ENCODE results near the gene PIBF1. TPM values are rescaled to one million over a fixed set of nuclear protein-coding genes. Genes with fewer than 3 reads are reported as not detected.

PIBF1 gene
- total and polyA plus RNA-seq, 10 of the 15 experiments (the other 5 are each of a cell fraction or from before 2014, with no cell fraction given) = 6.4 to 24.5 (median 11.1) TPM

DNA sequence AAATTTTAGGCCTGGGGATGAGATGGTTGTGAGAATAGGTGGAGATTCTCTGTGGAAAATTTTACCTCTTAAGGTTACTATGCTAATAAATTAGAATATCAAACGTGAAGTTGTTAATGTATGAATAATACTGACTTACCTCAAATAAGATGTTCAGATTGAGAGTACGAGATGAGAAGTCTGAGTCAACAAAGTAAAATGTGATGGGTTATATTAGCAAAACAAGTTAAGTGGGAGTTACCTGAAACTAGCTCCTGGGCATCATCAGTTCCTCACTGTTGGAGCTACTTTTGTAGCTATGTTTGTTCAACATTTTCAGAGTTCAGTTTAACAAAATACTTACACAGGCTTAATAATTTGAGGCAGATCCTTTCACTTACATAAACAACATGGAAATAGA is 108.6 kb downstream of the PIBF1 start:
- BruUV-seq (replicated peaks) = no TSS peak
- in situ Hi-C loops (cut with MboI) = no loop called here
- FAIRE-seq = no peak

DNA sequence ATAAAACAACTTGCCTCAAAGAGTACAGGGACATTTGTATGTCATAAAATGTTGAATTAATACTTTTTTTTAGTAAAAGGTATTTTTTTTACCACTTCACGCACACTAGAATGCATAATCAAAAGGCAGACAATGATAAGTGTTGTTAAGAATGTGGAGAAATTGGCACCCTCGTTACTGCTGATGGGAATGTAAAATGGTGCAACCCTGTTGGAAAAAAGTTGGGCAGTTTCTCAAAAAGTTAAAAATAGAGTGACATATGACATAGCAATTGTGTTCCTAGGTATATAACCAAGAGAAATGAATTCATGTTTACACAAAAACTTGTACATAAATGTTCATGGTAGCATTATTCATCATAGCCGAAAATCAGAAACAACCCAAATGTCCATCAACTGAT is 109.5 kb downstream of the PIBF1 start:
- ChIA-PET CTCF (interaction anchor here (0.6 kb wide), 1 partner anchor 11 kb away, joined by 3 read pairs; no protein-coding TSS in a partner anchor), POLR2A (no interaction called here), SMC1A (ENCODE audit: uncharacterized antibody, unreplicated experiment) (no interaction called here), RAD21 (ENCODE audit: unreplicated experiment) (interaction anchor here (1.1 kb wide), 1 partner anchor 12 kb away, joined by 3 read pairs; no protein-coding TSS in a partner anchor)
- Histone ChIP-seq H3K27me3 (replicated peaks in 1 of 2; ENCODE audit: control insufficient read depth in 2 of 2, insufficient read depth in 2 of 2, low read length in 1 of 2) (no peaks in the 10 kb centered on the region), H3K4me1 (ENCODE audit: control insufficient read depth, insufficient read depth, low read length) (no peaks in the 10 kb centered on the region), H4K20me1 (ENCODE audit: control insufficient read depth, insufficient read depth) (no peaks in the 10 kb centered on the region), H2AFZ (ENCODE audit: control insufficient read depth, low read depth, low read length) (no peak overlapping the region), H3K4me2 (ENCODE audit: control insufficient read depth, insufficient read depth) (no peak overlapping the region), H3K9ac (ENCODE audit: control insufficient read depth, insufficient read depth, low read length) (no peak overlapping the region), H3K4me3 (no peak overlapping the region), H3K36me3 (ENCODE audit: control insufficient read depth in 2 of 2, insufficient read depth in 2 of 2, low read length in 1 of 2) (peaks cover 0 to 2% of the 10 kb centered on the region in 2 experiments; a peak in 1 of 4 replicates), H3K27ac (ENCODE audit: control insufficient read depth, insufficient read depth) (no peak overlapping the region), H3K79me2 (ENCODE audit: control insufficient read depth, insufficient read depth, low read length) (no peaks in the 10 kb centered on the region), H3K9me3 (replicated peaks; ENCODE audit: control insufficient read depth, insufficient read depth, low read length) (peaks cover 5% of the 10 kb centered on the region; the same call in 2 of the 3 replicates)
- no TSS peak for BruUV-seq (replicated peaks)
- in situ Hi-C loops (cut with MboI) = no loop called here
- no peak for FAIRE-seq
- DNase-seq (ENCODE audit: low read depth, low spot score) = no peak
- intact Hi-C loops (cut with micrococcal nuclease; ENCODE audit: unreplicated experiment) = no loop called here
- TF ChIP-seq SUZ12 (IDR thresholded peaks at IDR 0.05; ENCODE audit: unreplicated experiment) (no peak), HDAC6 (IDR thresholded peaks at IDR 0.05; ENCODE audit: unreplicated experiment) (no peak), TAF1 (IDR thresholded peaks at IDR 0.05; ENCODE audit: borderline replicate concordance, low read depth, low read length) (no peak)
- TF ChIP-seq, protein P1, sequence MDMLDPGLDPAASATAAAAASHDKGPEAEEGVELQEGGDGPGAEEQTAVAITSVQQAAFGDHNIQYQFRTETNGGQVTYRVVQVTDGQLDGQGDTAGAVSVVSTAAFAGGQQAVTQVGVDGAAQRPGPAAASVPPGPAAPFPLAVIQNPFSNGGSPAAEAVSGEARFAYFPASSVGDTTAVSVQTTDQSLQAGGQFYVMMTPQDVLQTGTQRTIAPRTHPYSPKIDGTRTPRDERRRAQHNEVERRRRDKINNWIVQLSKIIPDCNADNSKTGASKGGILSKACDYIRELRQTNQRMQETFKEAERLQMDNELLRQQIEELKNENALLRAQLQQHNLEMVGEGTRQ (IDR thresholded peaks at IDR 0.05; ENCODE audit: borderline replicate concordance, low read depth, low read length) = no peak
- ATAC-seq = no peak
- 94% methylated on average over 3 of the region's 3 CpGs for WGBS (ENCODE audit: insufficient coverage, insufficient replicate concordance, low lambda C conversion rate, missing lambda C conversion rate)

More for the DNA sequence above, 108.6 kb downstream of the PIBF1 start:
- Histone ChIP-seq H3K36me3 (ENCODE audit: control insufficient read depth in 2 of 2, insufficient read depth in 2 of 2, low read length in 1 of 2) (no peaks in the 10 kb centered on the region), H3K9me3 (replicated peaks; ENCODE audit: control insufficient read depth, insufficient read depth, low read length) (peaks cover 1% of the 10 kb centered on the region; the same call in 2 of the 3 replicates), H3K4me2 (ENCODE audit: control insufficient read depth, insufficient read depth) (no peak overlapping the region), H3K4me1 (ENCODE audit: control insufficient read depth, insufficient read depth, low read length) (no peaks in the 10 kb centered on the region), H3K27me3 (replicated peaks in 1 of 2; ENCODE audit: control insufficient read depth in 2 of 2, insufficient read depth in 2 of 2, low read length in 1 of 2) (no peaks in the 10 kb centered on the region), H3K79me2 (ENCODE audit: control insufficient read depth, insufficient read depth, low read length) (no peaks in the 10 kb centered on the region), H3K4me3 (no peak overlapping the region), H3K9ac (ENCODE audit: control insufficient read depth, insufficient read depth, low read length) (no peak overlapping the region), H3K27ac (ENCODE audit: control insufficient read depth, insufficient read depth) (no peak overlapping the region), H4K20me1 (ENCODE audit: control insufficient read depth, insufficient read depth) (no peaks in the 10 kb centered on the region), H2AFZ (ENCODE audit: control insufficient read depth, low read depth, low read length) (no peak overlapping the region)
- 27% methylated on average over 2 of the region's 2 CpGs for WGBS (ENCODE audit: insufficient coverage, insufficient replicate concordance, low lambda C conversion rate, missing lambda C conversion rate)
- ChIA-PET POLR2A (no interaction called here), SMC1A (ENCODE audit: uncharacterized antibody, unreplicated experiment) (interaction anchor here (0.6 kb wide), 1 partner anchor 9 kb away, joined by 3 read pairs; no protein-coding TSS in a partner anchor), RAD21 (ENCODE audit: unreplicated experiment) (interaction anchor here (1.1 kb wide), 1 partner anchor 11 kb away, joined by 3 read pairs; no protein-coding TSS in a partner anchor), CTCF (interaction anchor here (0.6 kb wide), 1 partner anchor 12 kb away, joined by 3 read pairs; no protein-coding TSS in a partner anchor)
- TF ChIP-seq ZNF217 (IDR thresholded peaks at IDR 0.05) = no peak
- no peak for TF ChIP-seq SMC3 (IDR thresholded peaks at IDR 0.05; ENCODE audit: borderline replicate concordance, low read length)
- TF ChIP-seq IKZF1 (conservative IDR thresholded peaks at IDR 0.05) = no peak
- TF ChIP-seq, protein P2, sequence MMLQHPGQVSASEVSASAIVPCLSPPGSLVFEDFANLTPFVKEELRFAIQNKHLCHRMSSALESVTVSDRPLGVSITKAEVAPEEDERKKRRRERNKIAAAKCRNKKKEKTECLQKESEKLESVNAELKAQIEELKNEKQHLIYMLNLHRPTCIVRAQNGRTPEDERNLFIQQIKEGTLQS (IDR thresholded peaks at IDR 0.05; ENCODE audit: borderline replicate concordance, extremely low read depth, low read depth, low read length) = no peak
- TF ChIP-seq SREBF1 (IDR thresholded peaks at IDR 0.05; ENCODE audit: low read length) = no peak
- TF ChIP-seq NR2C1 (IDR thresholded peaks at IDR 0.05) = no peak
- no peak for TF ChIP-seq SP1 (IDR thresholded peaks at IDR 0.05; ENCODE audit: low read depth, low read length)
- TF ChIP-seq, protein P3, sequence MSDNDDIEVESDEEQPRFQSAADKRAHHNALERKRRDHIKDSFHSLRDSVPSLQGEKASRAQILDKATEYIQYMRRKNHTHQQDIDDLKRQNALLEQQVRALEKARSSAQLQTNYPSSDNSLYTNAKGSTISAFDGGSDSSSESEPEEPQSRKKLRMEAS (IDR thresholded peaks at IDR 0.05; ENCODE audit: low read depth, low read length) = no peak
- intact Hi-C loops (cut with micrococcal nuclease; ENCODE audit: unreplicated experiment) = no loop called here
- DNase-seq (ENCODE audit: low read depth, low spot score) (no peak), ATAC-seq (no peak)

Measured in GM12878 (cell line).